ENCODE measurements around the gene VSIR. TPM values are rescaled to one million over a fixed set of nuclear protein-coding genes. Genes with fewer than 3 reads are reported as not detected.

Gene VSIR
- total RNA-seq, 2 donors from 2014 or later, result 41.2 to 42.8 TPM

- H3K4me3 ChIP-seq, result no peak overlapping the region
- TF ChIP-seq, protein P1, sequence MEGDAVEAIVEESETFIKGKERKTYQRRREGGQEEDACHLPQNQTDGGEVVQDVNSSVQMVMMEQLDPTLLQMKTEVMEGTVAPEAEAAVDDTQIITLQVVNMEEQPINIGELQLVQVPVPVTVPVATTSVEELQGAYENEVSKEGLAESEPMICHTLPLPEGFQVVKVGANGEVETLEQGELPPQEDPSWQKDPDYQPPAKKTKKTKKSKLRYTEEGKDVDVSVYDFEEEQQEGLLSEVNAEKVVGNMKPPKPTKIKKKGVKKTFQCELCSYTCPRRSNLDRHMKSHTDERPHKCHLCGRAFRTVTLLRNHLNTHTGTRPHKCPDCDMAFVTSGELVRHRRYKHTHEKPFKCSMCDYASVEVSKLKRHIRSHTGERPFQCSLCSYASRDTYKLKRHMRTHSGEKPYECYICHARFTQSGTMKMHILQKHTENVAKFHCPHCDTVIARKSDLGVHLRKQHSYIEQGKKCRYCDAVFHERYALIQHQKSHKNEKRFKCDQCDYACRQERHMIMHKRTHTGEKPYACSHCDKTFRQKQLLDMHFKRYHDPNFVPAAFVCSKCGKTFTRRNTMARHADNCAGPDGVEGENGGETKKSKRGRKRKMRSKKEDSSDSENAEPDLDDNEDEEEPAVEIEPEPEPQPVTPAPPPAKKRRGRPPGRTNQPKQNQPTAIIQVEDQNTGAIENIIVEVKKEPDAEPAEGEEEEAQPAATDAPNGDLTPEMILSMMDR (IDR thresholded peaks at IDR 0.05), result no peak
- H3K9ac ChIP-seq (ENCODE audit: low read depth in 2 of 2, low read length in 2 of 2), result no peak overlapping the region
- no peak for DNase-seq
- no peaks in the 10 kb centered on the region for H3K36me3 ChIP-seq
- no peaks in the 10 kb centered on the region for H3K27me3 ChIP-seq
- H3K27ac ChIP-seq, result no peak overlapping the region
- no peaks in the 10 kb centered on the region for H3K9me3 ChIP-seq
- intact Hi-C loops (cut with DNase I), result no loop called here
- H3K4me1 ChIP-seq, result no peaks in the 10 kb centered on the region
These were observed 52.0 kb downstream of the VSIR start for GRCh38 chr10:71721313-71721712.

GRCh38 chr10:71720288-71720687, 53.0 kb downstream of the VSIR start:
- Histone ChIP-seq H3K9ac (ENCODE audit: low read depth in 2 of 2, low read length in 2 of 2) (no peak overlapping the region), H3K36me3 (no peaks in the 10 kb centered on the region), H3K27me3 (no peaks in the 10 kb centered on the region), H3K9me3 (no peaks in the 10 kb centered on the region), H3K4me1 (no peaks in the 10 kb centered on the region), H3K27ac (no peak overlapping the region), H3K4me3 (no peak overlapping the region)
- intact Hi-C loops (cut with DNase I), result no loop called here
- DNase-seq, result no peak
- TF ChIP-seq, protein P1 (IDR thresholded peaks at IDR 0.05), result no peak

DNA sequence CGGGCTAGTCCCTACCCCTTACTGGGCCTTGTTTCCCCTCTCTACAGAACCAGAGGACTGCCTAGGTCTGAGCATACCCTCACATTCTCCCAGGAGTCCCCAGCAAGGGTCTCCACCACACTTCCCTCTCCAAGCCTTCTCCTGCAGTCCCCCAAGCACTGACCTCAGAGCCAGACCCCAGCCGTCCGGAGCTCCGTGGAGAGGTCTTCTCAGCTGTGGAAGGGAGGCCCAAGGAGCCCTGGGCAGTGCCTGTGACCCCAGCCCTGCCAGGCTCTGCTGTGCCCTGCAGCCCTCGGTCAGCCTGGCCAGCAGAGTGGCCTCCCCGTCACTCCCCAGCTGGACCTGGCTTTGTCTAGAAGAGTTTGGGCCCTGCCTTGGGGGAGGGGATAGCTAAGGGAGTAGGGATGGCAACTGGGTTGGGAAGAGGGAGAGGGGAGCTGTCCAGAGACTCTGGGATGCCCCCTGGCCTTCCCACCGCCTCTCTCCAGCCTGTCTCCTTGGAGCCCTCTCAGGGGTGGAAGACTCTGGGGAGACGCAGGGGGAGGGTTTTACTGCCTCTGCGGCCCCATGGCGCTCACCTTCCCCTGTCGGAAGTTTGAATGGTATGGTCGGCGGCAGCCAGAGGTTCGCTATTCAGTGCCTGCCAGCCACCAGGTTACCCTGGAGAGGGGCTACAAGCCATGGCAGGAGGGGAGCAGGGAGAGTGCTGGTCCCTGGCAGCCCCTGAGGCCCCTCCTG, 53.7 kb downstream of the VSIR start, which contains the start of gene C10orf105:
Gene C10orf105 (minus strand): TSS at position 315 of the 738 bp plus-strand sequence. CDS start 3,441 bp downstream, outside the sequence.
- Histone ChIP-seq H3K4me3 (no peak within 1 kb of the TSS), H3K36me3 (no peaks in the 10 kb centered on the region), H3K27ac (no peak within 1 kb of the TSS), H3K9ac (ENCODE audit: low read depth in 2 of 2, low read length in 2 of 2) (no peak within 1 kb of the TSS), H3K9me3 (no peaks in the 10 kb centered on the region), H3K4me1 (peaks cover 2% of the 10 kb centered on the region), H3K27me3 (no peaks in the 10 kb centered on the region)
- no peak for DNase-seq
- intact Hi-C loops (cut with DNase I), result no loop called here
- TF ChIP-seq, protein P1 (IDR thresholded peaks at IDR 0.05), result no peak

DNA sequence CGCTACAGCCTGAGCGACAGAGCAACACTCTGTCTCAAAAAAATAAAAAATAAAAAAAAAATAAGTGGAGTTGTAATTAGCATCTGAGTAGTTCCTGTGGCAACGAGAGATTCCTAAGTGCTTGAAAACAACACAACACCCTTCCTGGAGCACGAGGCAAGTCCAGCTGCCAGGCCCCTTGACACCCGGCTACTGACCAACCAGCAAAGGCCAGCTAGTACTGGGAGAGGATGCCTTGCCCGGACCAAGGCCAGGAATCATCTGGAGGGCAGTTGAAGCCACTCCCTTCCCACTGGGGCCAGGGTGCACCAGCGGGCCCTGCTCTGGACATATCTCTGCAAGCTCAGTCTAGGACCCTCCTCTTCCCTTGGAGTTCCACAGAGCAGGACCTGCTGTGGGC, 54.3 kb downstream of the VSIR start:
- TF ChIP-seq, protein P1 (IDR thresholded peaks at IDR 0.05), result no peak
- no peak overlapping the region for H3K9ac ChIP-seq (ENCODE audit: low read depth in 2 of 2, low read length in 2 of 2)
- no peak overlapping the region for H3K4me3 ChIP-seq
- H3K27ac ChIP-seq, result no peak overlapping the region
- H3K9me3 ChIP-seq, result no peaks in the 10 kb centered on the region
- intact Hi-C loops (cut with DNase I), result no loop called here
- no peaks in the 10 kb centered on the region for H3K27me3 ChIP-seq
- peaks cover 8% of the 10 kb centered on the region for H3K4me1 ChIP-seq
- no peak for DNase-seq
- H3K36me3 ChIP-seq, result no peaks in the 10 kb centered on the region

DNA sequence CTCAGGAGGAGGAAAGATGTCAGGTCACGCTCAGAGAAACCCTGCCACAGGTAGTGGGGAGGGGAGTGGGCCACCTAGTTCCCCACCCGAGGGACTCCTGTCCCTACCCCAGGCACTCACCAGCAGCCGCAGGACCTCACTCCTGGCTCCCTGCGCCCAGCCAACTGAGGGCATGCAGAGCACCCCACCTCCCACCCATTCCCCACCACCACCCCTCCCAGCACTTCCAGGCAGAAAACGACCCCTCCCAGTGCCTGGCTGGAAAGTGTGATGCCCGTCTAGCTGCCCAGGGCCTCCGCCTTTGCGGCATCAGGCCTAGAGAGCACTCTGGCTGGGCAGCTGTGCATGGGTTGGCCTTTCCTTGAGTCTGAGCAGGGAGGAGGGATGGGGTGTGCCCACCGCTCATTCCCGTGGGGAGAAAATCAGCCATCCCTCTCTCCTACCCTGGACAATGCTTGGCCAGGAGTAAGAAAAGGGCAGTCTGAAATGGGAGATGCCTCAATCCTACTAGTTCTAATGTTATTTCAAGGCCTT, 55.1 kb downstream of the VSIR start:
- Histone ChIP-seq H3K36me3 (no peaks in the 10 kb centered on the region), H3K27ac (no peak overlapping the region), H3K27me3 (no peaks in the 10 kb centered on the region), H3K9me3 (no peaks in the 10 kb centered on the region), H3K4me1 (peaks cover 11% of the 10 kb centered on the region), H3K9ac (ENCODE audit: low read depth in 2 of 2, low read length in 2 of 2) (no peak overlapping the region), H3K4me3 (no peak overlapping the region)
- intact Hi-C loops (cut with DNase I), result no loop called here
- no peak for DNase-seq
- TF ChIP-seq, protein P1 (IDR thresholded peaks at IDR 0.05), result no peak

Measured in colonic mucosa (tissue), 4 donors.